ENCODE results near the gene SSU72.

DNA sequence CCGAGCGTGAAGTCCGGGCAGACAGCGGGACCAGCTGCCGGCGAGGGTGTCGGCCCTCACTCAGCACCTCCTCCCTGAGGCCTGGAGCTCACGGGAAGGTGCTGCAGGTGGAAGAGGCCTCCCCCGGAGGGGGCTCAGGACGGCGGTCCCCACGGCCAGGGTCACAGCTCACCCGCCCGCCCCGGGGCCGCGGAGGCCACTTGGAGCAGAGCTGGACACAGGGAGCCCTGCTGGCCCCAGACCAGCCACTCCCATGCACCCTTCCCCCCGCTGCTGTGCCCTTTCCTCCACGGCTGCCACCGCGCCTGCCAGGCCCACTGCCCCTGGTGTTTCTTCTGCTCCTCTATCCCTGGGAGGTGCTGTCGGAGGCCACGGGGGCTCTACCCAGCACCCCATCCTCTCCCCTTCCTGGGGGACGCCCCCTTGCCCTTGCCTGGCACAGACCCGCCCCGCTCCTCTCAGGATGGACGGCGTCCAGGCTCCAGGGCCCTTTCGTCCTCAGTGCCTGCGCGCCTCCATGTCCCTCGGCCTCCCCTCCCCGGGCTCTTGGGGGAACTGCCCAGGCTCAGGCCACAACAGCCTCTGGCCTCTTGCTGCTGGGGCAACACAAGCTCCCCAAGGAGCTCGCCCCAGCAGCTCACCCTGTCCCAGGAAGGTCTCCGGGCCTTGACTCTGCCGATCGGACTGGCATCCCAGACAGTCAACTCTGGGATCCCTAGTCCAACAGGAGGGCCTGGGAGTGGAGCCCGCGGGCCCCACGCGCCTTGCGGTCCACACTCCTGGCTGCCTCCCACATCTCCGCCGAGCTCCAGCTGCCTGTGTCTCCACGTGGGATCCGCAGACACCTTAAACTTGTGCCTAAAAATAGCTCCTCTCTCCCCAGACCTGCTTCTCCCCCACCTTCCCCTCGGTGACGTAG, 38.4 kb downstream of the SSU72 start:
- no peak for TF ChIP-seq POLR2A (IDR thresholded peaks at IDR 0.05)
- TF ChIP-seq, protein P1, sequence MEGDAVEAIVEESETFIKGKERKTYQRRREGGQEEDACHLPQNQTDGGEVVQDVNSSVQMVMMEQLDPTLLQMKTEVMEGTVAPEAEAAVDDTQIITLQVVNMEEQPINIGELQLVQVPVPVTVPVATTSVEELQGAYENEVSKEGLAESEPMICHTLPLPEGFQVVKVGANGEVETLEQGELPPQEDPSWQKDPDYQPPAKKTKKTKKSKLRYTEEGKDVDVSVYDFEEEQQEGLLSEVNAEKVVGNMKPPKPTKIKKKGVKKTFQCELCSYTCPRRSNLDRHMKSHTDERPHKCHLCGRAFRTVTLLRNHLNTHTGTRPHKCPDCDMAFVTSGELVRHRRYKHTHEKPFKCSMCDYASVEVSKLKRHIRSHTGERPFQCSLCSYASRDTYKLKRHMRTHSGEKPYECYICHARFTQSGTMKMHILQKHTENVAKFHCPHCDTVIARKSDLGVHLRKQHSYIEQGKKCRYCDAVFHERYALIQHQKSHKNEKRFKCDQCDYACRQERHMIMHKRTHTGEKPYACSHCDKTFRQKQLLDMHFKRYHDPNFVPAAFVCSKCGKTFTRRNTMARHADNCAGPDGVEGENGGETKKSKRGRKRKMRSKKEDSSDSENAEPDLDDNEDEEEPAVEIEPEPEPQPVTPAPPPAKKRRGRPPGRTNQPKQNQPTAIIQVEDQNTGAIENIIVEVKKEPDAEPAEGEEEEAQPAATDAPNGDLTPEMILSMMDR (IDR thresholded peaks at IDR 0.05) = no peak
